PFSK-1 (cell line): ENCODE results near the gene ATN1.

ENCODE experiments used
- FOXP2 ChIP-seq: optimal IDR thresholded peaks from 2 replicates; pipeline ENCODE3; 2011; ENCODE audit warnings: borderline replicate concordance, control low read depth, inconsistent platforms; ENCODE audit not compliant: insufficient read depth; ENCODE audit errors: extremely low read length, extremely low read depth
- POLR2AphosphoS5 ChIP-seq: IDR thresholded peaks from 2 replicates; pipeline ENCODE4 v1.6.1; 2012; ENCODE audit warnings: low read depth, mild to moderate bottlenecking, control low read depth, low read length, moderate library complexity
- REST ChIP-seq, 2 experiments: IDR thresholded peaks; 2 replicates each; pipeline versions ENCODE4 v1.6.1 to v1.8.0; 2011 to 2012; ENCODE audit warnings: low read depth in 2 of 2, low read length in 2 of 2, control low read depth in 1 of 2, inconsistent platforms in 1 of 2, mild to moderate bottlenecking in 1 of 2, moderate library complexity in 1 of 2; ENCODE audit not compliant: insufficient read depth in 1 of 2
- SIN3A ChIP-seq: IDR thresholded peaks from 2 replicates; pipeline ENCODE4 v1.6.1; 2012; ENCODE audit warnings: mild to moderate bottlenecking, low read length, moderate library complexity, borderline replicate concordance; ENCODE audit not compliant: insufficient read depth
- TAF1 ChIP-seq: IDR thresholded peaks from 2 replicates; pipeline ENCODE4 v1.6.1; 2012; ENCODE audit warnings: low read length, control low read depth, borderline replicate concordance; ENCODE audit not compliant: insufficient read depth

GRCh38 chr12:6941267-6941666, 13.5 kb downstream of the ATN1 start:
- TF ChIP-seq POLR2AphosphoS5 (no peak), SIN3A (no peak), TAF1 (no peak), REST (IDR thresholded peaks at IDR 0.05; ENCODE audit: insufficient read depth in 1 of 2, low read depth in 2 of 2, low read length in 2 of 2) (no peak), FOXP2 (no peak)
